Activated B cell treated with CpG ODN at 0.5 μM for 24 hours (primary cell): ENCODE data around the gene LCA5L. TPM values are rescaled to one million over a fixed set of nuclear protein-coding genes. Genes with fewer than 3 reads are reported as not detected.

Experiments used
- ATAC-seq: fragments of 200-7000 bp; cut with Tn5 transposase; one replicate; pipeline ENCODE4 v1.10.0; 2021; ENCODE audit warnings: low read depth, mild to moderate bottlenecking, moderate library complexity
- CTCF ChIA-PET: fragments of 350-600 bp; sonication (Branson Sonifier 250); formaldehyde crosslinking; loops from one replicate; lab custom pipeline; 2021; ENCODE audit warnings: antibody characterized with exemption; lab: Charles Lee
- POLR2A ChIA-PET: fragments of 350-600 bp; sonication (Branson Sonifier 250); formaldehyde crosslinking; loops from one replicate; lab custom pipeline; 2021; ENCODE audit warnings: antibody characterized with exemption; lab: Charles Lee
- DNase-seq: peaks from one replicate; pipeline ENCODE4 v3.0.0; 2022
- H3K27ac Mint-ChIP-seq: one replicate; pipeline ENCODE4 v1.8.0; 2020; ENCODE audit warnings: mixed read lengths
- H3K27me3 Mint-ChIP-seq: one replicate; pipeline ENCODE4 v1.8.0; 2021; ENCODE audit warnings: mixed read lengths
- H3K36me3 Mint-ChIP-seq: one replicate; pipeline ENCODE4 v1.8.0; 2021; ENCODE audit warnings: low read depth, mixed read lengths
- H3K4me1 Mint-ChIP-seq: one replicate; pipeline ENCODE4 v1.8.0; 2021; ENCODE audit warnings: mixed read lengths
- H3K4me3 Mint-ChIP-seq: one replicate; pipeline ENCODE4 v1.8.0; 2020; ENCODE audit warnings: mild to moderate bottlenecking, mixed read lengths
- H3K9me3 Mint-ChIP-seq: one replicate; pipeline ENCODE4 v1.8.0; 2020; ENCODE audit warnings: mixed read lengths
- intact Hi-C: fragments of 100-400 bp; cut with micrococcal nuclease; formaldehyde crosslinking; loops from one replicate; pipeline ENCODE4 v1.15.1; 2024
- total RNA-seq: library from RNA; stranded (reverse); gene quantifications from 2 replicates; pipeline ENCODE4 v1.2.3, GENCODE V29; 2022
- TF ChIP-seq, protein P1 (sequence below): fragments of 200-600 bp; IDR thresholded peaks from one replicate; pipeline ENCODE4 v1.8.0; 2022; ENCODE audit warnings: antibody characterized with exemption, mild to moderate bottlenecking

The LCA5L gene
- total RNA-seq, 1 donor from 2014 or later, result 0.33 TPM

DNA sequence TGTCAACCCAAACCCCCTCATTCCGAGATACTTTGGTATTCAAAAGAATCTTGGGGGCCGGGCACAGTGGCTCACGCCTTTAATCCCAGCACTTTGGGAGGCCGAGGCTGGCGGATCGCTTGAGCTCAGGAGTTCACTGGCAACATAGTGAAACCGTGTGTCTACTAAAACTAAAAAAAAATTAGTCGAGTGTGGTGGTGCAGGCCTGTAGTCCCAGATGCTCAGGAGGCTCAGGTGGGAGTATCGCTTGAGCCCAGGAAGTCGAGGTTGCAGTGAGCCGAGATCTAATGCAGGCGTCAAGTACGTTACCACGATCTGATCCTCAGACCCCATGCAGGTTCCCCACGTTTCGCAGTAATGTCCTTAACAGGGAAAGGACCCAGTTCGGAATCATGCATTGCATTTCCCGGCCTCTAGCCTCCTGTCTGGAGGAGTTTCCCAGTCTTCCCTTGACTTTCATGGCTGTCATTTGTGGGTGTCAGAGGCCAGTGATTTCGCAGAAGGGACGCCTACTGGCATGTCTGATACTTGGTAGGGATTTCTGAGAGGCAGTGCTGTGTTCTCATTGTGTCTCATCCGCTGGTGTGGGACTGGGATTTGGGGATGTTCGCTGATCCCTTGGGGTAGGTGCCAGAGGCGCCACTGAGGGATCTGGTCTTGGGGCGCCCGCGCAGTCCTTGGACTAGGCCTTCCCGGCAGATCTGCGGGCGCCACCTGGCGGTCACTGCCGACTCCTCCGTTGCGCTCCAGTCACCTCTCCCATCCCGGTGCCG is 57.4 kb downstream of the LCA5L start:
- DNase-seq, result peak; percentile 84
- no peaks in the 10 kb centered on the region for H3K27me3 Mint-ChIP-seq
- peak overlapping the region; percentile 75 for H3K27ac Mint-ChIP-seq
- H3K4me3 Mint-ChIP-seq, result peak overlapping the region; percentile 82
- no peaks in the 10 kb centered on the region for H3K9me3 Mint-ChIP-seq
- peaks cover 26% of the 10 kb centered on the region for H3K36me3 Mint-ChIP-seq
- peak; percentile 82 for ATAC-seq
- ChIA-PET CTCF (interaction anchor here (1.0 to 1.4 kb wide), 5 partner anchors 14 to 107 kb away, joined by 3 to 11 read pairs (median 4); partner anchors contain the start of gene BRWD1), POLR2A (interaction anchor here (0.6 to 1.6 kb wide), 6 partner anchors 18 to 205 kb away, joined by 3 to 19 read pairs (median 10); partner anchors contain the start of genes BRWD1 and PSMG1)
- H3K4me1 Mint-ChIP-seq, result peaks cover 26% of the 10 kb centered on the region
- TF ChIP-seq, protein P1, sequence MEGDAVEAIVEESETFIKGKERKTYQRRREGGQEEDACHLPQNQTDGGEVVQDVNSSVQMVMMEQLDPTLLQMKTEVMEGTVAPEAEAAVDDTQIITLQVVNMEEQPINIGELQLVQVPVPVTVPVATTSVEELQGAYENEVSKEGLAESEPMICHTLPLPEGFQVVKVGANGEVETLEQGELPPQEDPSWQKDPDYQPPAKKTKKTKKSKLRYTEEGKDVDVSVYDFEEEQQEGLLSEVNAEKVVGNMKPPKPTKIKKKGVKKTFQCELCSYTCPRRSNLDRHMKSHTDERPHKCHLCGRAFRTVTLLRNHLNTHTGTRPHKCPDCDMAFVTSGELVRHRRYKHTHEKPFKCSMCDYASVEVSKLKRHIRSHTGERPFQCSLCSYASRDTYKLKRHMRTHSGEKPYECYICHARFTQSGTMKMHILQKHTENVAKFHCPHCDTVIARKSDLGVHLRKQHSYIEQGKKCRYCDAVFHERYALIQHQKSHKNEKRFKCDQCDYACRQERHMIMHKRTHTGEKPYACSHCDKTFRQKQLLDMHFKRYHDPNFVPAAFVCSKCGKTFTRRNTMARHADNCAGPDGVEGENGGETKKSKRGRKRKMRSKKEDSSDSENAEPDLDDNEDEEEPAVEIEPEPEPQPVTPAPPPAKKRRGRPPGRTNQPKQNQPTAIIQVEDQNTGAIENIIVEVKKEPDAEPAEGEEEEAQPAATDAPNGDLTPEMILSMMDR, result peak; percentile 88
- intact Hi-C loops, result loop anchor here (1.0 to 5.0 kb wide), 6 partner anchors 15 to 881 kb away; partner anchors contain the start of gene PSMG1

DNA sequence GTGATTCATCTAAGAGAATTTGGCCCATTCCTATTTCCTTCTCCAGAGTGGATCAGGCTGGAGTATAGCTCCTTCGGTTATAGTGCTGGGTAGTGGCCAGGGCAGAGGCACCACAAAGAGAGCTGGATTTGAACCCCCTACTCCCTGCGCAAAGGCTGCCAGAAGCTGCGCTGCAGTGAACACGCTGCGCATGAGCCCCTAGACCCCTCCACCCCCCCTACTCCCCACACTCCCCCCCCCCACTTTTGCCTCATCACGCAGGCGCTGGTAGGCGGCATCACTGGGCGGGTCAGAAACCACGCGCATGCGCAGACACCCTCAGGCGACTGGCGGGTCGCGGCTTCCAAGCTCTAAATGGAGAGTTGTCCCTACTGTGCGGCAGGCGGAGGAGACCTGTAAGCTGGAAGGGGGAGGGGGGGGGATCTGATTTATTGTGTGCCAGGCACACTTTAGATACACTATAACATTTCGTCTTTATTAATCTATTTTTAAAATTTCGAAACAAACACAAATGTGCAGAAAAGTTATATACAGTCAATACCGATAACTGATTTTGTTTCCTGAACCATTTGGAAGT is 58.0 kb downstream of the LCA5L start:
- Mint-ChIP-seq H3K4me3 (peak overlapping the region; percentile 82), H3K27me3 (no peaks in the 10 kb centered on the region), H3K36me3 (peaks cover 19% of the 10 kb centered on the region), H3K4me1 (peaks cover 26% of the 10 kb centered on the region), H3K9me3 (no peaks in the 10 kb centered on the region), H3K27ac (peak overlapping the region; percentile 75)
- ChIA-PET CTCF (interaction anchor here (0.9 to 1.4 kb wide), 6 partner anchors 14 to 653 kb away, joined by 3 to 11 read pairs (median 4); partner anchors contain the start of gene BRWD1), POLR2A (interaction anchor here (0.6 to 1.6 kb wide), 8 partner anchors 17 to 204 kb away, joined by 3 to 19 read pairs (median 10); partner anchors contain the start of genes BRWD1 and PSMG1)
- TF ChIP-seq, protein P1, result no peak
- ATAC-seq (peak; percentile 65), DNase-seq (peak; percentile 84)
- intact Hi-C loops, result loop anchor here (1.0 to 5.0 kb wide), 8 partner anchors 14 to 880 kb away; partner anchors contain the start of genes HMGN1, LCA5L and PSMG1

DNA sequence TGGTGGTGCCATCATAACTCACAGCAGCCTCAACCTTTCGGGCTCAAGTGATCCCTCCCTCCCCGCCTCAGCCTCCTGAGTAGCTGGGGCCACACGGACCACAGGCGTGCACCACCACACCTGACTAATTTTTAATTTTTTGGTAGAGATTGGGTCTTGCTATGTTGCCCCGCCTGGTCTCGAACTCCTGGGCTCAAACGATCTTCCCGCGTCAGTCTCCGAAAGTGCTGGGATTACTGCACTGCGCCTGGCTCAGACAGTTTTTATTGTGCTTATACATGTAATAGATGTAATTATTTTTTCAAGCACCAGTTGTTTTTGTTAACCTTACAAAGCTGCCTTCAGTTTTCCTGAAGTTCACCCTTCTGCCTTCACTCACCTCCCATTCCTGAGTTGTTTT is 58.7 kb downstream of the LCA5L start:
- ChIA-PET POLR2A (interaction anchor here (1.3 to 1.6 kb wide), 2 partner anchors 37 to 73 kb away, joined by 13 to 19 read pairs; partner anchors contain the start of gene BRWD1), CTCF (interaction anchor here (0.9 to 1.3 kb wide), 2 partner anchors 13 to 652 kb away, joined by 3 to 11 read pairs; no protein-coding TSS in a partner anchor)
- TF ChIP-seq, protein P1, result no peak
- intact Hi-C loops, result loop anchor here (1.0 to 5.0 kb wide), 3 partner anchors 38 to 880 kb away; partner anchors contain the start of genes HMGN1 and LCA5L
- Mint-ChIP-seq H3K27ac (no peak overlapping the region), H3K4me1 (peaks cover 26% of the 10 kb centered on the region), H3K4me3 (peak overlapping the region; percentile 11), H3K9me3 (no peaks in the 10 kb centered on the region), H3K27me3 (no peaks in the 10 kb centered on the region), H3K36me3 (peaks cover 13% of the 10 kb centered on the region)
- no peak for ATAC-seq
- DNase-seq, result no peak

DNA sequence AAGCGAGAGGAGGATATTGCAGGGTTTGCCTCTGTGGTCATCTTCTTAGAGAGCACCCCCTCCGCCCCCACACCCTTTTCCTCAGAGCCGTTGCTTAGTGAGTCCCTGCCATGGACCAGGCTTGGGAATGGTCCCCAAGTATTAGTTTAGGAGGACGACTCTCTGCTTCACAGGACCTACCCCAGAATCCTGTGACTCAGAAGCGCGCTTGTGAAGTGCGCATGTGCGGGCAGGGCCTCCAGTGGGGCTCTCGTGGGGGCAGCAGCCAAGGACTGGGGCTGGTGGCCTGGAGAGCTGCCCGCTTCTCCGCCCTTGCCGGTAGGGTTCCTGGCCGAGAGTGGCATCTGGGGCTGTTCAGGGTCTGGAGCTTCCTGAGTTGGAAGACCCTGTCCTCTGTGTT is 59.4 kb downstream of the LCA5L start:
- intact Hi-C loops, result loop anchor here (5.0 kb wide), 1 partner anchor 879 kb away; no protein-coding TSS in a partner anchor
- no peak for DNase-seq
- H3K9me3 Mint-ChIP-seq, result no peaks in the 10 kb centered on the region
- peak overlapping the region; percentile 24 for H3K27ac Mint-ChIP-seq
- peaks cover 7% of the 10 kb centered on the region for H3K36me3 Mint-ChIP-seq
- TF ChIP-seq, protein P1, result no peak
- peaks cover 29% of the 10 kb centered on the region for H3K4me1 Mint-ChIP-seq
- peak overlapping the region; percentile 46 for H3K4me3 Mint-ChIP-seq
- no peak for ATAC-seq
- ChIA-PET POLR2A (no interaction called here), CTCF (no interaction called here)
- no peaks in the 10 kb centered on the region for H3K27me3 Mint-ChIP-seq
